ENCODE data around the gene ACTN1.

DNA sequence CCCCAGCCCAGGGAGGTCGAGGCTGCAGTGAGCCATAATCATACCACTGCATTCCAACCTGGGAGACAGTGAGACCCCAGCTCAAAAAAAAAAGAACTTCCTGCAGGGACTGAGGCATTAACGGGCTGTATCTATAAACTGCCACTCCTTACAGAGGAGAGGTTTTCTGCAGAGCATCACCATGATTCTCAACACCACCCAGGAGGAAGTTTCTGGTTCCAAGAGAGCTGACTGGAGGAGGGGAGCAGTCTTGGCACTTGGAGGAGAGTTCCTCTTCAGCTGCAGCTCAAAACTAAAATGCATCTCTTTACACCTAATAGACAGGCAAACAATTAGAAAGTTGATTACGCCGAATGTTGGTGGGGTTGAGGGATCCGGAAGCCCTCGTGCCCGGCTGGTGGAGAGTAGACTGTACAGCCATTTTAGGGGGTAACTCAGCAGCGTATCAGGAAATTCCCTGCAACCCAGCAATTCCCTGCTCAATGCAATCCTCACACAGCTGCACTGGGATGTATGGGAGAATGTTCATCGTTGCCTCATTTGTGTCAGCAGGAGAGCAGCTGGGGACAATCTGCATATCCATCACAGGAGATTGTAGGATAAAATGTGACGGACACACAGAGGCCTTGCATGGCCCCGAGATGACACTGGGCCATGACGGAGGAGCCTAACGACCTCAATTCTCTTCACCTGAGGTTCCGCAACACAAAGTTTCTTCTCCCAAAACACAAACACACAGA is 36.6 kb downstream of the ACTN1 start:
- TF ChIP-seq CTCF (IDR thresholded peaks at IDR 0.05) (no peak), POLR2AphosphoS5 (IDR thresholded peaks at IDR 0.05) (no peak), POLR2A (IDR thresholded peaks at IDR 0.05) (no peak)

Data from suprapubic skin (tissue), 4 donors.